GM12891 (cell line): Measurements from ENCODE around the gene XPC.

Experiments used
- PAX5 ChIP-seq: IDR thresholded peaks from 2 replicates; pipeline ENCODE4 v1.6.1; 2011; ENCODE audit warnings: low read length, moderate library complexity, mild to moderate bottlenecking; ENCODE audit not compliant: insufficient read depth, severe bottlenecking
- POLR2A ChIP-seq: IDR thresholded peaks from 2 replicates; pipeline ENCODE4 v1.6.1; 2011; ENCODE audit warnings: low read depth, low read length, control low read depth
- POLR2AphosphoS5 ChIP-seq: IDR thresholded peaks from 2 replicates; pipeline ENCODE4 v1.6.1; 2011; ENCODE audit warnings: low read depth, low read length, control low read depth
- SPI1 ChIP-seq: IDR thresholded peaks from 2 replicates; pipeline ENCODE4 v1.6.1; 2011; ENCODE audit warnings: low read depth, low read length, control low read depth
- TAF1 ChIP-seq: IDR thresholded peaks from 2 replicates; pipeline ENCODE4 v1.6.1; 2011; ENCODE audit warnings: low read depth, low read length, control low read depth

GRCh38 chr3:14113965-14114635 lies 64.3 kb downstream of the XPC start:
- TF ChIP-seq POLR2A (no peak), POLR2AphosphoS5 (no peak), SPI1 (no peak), TAF1 (no peak), PAX5 (no peak)
